HG03103 (cell line): ENCODE measurements around the gene PTPN2.

Source experiments
- ATAC-seq: cut with Tn5 transposase; IDR thresholded peaks from one replicate; pipeline ENCODE4 v1.9.1; 2021; ENCODE audit warnings: low read depth; ENCODE audit not compliant: unreplicated experiment

Gene PTPN2

DNA sequence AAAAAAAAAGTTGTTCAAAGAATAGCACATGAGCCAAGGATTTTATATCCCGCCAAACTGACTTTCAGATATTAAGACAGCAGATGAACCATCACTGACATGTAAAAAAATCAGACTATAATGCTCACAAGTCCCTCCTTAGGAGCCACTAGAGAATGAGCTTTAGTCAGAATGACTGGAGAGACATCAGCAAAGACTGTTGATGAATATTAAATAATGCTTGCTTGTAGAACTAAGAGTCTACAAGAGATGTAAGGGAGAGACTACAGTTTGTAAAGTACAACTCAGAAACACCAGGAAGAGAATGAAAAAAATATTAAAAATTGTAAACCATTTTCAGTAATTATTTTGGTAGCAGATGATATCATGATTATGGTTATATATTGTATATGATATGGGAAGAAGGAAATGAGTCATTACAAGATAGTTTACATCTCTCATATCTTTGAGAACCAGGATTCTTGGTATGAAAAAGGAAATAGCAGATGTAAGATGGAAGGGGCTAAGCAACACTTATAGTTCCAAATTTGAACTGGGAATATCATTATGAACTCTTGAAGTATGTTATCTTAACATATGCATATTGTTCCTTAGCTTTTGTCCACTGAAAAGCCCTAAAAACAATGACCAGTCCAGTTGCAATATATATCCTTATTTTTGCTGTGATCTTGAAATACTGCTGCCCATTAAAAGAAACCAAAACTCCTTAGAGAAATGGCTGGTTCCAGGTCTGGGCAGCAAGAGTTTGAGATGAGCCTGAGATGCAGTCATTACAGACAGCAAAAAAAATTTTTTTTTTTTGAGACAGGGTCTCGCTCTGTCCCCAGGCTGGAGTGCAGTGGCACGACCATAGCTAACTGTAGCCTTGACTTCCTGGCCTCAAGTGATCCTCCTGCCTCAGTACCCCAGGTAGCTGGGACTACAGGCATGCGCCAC, 55.7 kb downstream of the PTPN2 start:
- ATAC-seq: no peak

DNA sequence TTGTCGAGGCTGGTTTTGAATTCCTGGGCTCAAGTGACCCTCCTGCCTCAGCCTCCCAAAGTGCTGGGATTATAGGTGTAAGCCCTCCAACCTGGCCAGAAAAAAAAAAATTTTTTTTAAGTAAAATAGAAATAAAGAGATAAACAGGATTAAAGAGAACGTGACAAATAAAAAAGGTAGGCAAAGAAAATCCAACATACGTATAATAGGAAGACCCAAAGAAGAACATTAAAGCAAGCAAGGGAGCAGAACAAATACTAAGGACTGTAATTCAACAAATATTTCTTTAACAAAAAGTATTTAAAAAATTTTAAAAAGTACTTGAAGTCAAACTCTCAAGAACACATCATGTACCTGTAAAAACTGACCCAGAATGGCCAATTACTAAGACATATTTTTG, 56.4 kb downstream of the PTPN2 start:
- no peak for ATAC-seq

DNA sequence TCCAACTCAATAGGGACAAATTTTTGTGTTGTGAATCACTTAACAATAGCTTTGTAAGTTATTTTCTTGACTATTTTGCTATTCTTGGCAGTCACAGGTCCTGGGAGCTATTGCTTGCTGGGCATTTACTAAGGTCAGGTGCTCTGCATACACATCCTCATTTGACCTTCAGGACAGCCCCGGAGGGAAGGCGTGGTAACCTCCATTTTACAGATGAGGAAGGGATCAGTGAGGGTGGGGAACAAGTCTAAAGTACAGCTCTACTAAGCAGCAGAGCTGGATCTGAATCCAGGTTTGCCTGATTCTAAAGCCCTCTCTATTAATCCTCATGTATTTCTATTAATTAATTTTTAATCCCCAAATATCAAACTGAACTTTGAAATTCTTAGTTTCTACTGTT, 58.8 kb downstream of the PTPN2 start:
- no peak for ATAC-seq

DNA sequence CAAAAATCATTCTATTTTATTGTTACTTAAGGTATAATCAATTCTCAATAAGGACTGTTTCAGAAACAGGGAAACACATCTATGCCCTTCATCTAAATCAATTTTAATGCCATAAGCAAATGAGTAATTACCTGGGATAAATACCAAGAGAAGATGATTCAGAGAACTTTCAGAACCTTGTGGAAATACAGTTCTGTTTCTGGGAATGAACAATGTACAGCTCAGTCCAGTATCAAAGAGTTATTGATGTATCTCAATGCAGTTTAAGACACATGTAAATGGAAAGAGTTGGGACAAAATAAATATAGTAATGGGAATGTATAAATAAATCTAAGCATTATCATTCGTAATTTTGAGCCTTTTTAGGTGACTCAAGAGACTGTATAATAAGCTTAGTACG, 60.1 kb downstream of the PTPN2 start:
- no peak for ATAC-seq

DNA sequence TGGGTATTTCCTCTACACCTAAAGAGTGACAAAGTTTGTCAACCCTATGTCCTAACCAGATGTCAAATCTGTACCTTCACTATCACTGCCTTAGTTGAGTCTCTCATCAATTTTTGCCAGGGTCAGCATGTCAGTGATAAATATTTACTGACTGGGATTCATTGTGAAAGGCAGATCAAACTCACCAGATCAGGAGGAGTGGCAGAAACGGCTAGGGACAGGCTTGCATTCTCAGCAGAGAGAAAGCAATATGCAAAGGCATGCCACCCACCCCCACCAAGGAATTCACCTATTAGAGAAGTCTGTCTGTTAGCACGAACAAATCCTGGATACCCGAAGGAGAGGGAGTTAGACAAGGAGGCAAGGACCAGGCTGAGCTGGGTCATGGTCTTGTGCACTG, 62.6 kb downstream of the PTPN2 start:
- no peak for ATAC-seq

DNA sequence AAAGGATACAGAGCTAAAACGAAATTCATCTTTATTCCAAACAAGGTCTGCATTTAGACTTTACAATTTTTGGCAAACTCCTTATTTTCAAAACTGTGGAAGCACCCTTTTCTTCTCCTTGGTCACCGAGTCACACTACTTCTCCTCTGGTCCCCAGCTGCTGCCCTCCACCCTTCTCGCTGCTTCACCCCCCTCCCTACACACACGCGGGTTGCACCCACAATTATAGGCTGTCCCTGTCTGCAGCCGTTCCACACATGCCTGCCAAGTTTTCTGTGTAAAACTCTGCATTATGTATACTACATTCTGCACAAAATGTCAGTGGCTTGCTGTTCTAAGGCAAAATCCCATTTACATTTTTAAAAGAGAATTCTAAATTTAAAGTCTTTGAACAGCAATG, 63.5 kb downstream of the PTPN2 start:
- ATAC-seq: no peak

DNA sequence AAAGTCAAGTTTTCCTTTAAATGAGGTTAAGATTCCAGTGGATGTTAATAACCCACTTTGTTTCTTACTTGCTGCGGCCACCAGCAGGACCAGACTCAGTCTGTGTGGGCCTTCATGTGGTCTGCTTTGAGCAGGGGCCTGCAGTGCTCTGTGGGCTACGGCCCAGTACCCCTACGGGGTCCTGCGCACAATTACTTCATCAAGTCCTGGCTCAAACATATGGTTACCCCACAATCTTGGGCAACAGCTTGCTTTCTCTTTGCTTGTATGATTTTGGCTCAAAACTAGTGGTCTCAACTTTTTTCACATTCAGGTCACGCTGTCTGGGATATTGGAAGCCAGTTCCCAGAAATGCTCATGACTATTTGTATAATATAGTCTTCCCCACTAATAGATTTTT, 64.2 kb downstream of the PTPN2 start:
- ATAC-seq: no peak

DNA sequence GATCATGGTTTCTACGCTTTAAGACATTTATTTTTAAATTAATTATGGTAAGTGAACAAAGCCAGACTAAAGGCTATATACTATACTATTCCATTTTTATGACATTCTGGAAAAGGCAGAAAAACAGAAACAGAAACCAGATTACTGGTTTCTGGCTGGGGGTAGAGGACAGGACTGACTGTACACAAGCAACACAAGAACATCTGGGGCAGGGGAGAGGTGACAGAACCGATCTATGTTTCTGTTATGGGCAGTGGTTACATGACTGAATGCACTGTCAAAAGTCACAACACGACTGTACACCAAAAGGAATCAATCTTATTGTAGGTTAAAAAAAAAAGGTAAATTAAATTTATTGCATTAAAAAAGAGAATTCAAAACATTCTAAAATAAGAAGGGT, 64.7 kb downstream of the PTPN2 start:
- peak; percentile 88 for ATAC-seq

DNA sequence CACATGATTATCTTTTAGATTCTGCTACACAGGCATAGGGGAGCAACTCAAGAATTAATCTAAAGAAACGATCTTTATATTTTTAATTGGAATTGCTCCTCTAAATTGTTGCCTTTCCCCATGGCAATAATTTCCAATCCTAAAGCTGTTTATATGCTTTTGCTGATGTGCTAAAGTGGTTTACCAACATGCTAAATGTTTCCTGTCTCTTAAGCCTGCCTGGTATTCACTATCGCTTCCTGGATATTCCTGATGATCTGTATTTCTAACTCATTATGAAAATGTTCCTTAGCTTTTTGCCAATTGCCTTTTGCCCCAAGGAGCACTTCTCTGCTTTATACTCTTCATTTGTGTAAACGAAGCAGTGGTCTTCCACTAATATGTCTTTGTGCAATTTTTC, 65.8 kb downstream of the PTPN2 start:
- ATAC-seq: no peak

DNA sequence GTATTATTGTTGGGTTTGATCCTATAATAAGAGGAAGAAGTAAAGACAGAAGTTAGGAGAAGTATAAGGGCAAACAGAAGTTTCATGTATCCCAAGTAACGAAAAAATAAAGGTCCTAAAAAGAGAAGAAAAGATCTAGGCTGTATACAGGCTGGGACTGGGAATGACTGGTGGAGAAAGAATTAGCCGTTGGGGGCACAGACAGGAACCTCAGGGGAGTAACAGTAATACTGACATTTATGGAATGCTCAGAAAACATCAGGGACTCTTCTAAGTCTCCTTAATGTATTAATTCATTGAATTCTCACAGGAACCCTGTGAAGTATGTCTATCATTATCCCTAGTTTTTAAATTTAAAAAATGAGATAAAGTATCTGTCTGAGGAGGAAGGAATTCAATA, 67.6 kb downstream of the PTPN2 start:
- no peak for ATAC-seq

DNA sequence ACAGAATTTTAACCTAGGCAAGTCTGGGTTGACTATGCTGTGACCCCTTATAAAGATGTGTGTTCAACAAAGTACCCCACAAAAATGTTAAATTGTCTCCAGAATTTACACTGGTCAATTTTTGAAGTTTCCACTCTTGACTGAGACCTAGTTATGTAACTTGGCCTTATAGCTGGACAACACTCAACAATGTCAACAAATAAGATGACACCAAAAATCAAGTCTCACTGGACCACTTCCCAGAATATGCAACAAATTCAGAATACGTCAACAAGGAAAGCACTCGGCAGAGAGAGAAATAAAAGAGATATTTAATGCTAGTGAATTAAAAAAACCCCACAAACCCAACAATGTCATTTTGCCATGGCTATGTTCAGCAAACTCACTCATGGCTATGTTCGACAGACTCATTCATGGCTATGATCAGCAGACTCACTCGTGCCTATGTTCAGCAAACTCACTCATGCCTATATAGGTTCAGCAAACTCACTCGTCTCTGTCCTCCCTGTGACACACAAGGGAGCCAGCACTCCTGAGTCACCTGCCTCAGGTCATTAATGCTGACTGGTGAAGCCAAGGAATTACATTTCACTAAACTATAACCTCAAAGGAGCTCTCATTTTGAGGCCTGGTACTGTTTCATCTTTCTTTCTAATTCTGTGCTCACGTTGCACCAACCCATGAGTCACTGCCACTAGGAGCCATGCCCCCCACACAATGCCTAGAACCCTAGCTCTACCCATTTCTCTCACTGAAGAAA, 72.7 kb downstream of the PTPN2 start:
- ATAC-seq: no peak

DNA sequence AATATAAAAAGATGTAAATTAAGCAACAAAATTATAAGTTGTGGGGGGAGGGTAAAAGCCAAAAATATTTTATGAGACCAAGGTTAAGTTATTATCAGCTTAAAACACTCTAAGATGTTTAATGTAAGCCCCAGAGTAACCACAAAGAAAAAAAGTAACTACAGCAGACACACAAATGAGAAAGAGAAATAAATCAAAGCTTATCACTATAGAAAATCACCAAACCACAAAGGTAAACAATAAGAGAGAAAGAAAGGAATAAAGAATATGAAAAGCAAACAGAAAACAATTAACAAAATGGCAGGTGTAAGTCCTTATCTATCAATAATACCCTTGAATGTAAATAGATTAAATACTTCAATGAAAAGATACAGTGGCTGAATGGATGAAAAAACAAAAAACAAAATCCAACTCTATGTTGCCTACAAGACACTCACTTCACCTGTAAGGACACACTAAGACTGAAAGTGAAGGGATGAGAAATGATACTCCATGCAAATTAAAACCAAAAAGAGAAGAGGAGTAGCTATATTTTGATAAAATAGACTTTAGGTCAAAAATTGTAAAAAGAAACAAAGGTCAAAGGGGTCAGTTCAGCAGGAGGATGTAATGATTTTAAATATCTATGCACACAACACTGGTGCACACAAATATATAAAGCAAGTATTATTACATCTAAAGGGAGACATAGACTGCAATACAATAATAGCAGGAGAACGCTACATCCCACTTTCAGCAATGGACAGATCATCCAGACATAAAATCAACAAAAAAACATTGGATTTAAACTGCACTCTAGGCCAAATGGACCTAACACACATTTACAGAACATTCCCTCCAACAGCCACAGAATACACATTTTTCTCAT, 80.7 kb downstream of the PTPN2 start:
- no peak for ATAC-seq

DNA sequence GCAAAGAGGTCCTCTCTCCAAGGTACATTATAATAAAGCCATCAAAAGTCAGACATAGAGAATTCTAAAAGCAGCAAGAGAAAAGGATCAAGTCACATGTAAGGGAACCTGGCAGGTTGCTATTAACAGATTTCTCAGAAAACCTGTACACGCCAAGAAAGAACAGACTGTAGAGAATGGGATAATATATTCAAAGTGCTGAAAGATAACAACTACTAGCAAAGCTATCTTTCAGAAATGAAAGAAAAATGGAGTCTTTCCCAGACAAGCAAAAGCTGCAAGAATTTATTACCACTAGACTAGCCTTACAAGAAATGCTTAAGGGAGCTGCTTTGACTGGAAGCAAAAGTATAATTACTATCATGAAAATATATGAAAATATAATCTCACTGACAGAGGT, 81.5 kb downstream of the PTPN2 start:
- ATAC-seq: no peak

DNA sequence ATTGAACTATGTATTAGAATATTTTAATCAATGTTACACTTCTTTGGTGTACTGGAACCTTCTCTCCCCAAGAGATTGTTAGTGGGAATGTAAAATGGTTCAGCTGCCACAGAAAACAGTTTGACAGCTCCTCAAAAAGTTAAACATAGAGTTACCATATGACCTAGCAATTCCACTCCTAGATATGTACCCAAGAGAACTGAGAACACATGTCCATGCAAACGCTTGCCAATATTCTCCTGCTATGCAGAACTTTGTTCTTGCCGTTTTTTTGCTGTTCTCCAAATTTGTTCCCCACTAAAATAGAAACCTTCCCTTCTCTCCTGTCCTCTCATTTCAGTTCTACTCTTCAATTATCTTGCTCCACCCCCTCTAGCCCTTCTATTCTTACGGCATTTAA, 87.6 kb downstream of the PTPN2 start:
- no peak for ATAC-seq

DNA sequence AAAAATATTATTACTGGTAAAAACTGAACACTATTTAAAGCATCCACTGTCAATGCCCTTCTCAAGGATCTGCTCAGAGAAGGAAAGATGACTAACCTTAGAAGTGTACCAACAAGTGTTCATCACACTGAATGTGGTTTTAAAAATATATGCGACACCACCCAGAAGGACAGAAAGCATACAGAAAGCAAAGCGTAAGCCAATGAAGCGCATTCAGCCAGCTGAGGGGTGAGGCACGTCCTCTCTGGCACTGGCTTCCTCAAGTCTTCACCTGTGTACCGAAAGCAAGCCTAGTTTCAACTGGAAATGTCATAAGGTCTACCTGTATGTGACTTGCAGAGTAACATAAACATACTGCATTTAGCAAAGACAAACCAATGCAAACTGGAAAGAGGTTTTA, 92.4 kb downstream of the PTPN2 start:
- ATAC-seq: no peak

DNA sequence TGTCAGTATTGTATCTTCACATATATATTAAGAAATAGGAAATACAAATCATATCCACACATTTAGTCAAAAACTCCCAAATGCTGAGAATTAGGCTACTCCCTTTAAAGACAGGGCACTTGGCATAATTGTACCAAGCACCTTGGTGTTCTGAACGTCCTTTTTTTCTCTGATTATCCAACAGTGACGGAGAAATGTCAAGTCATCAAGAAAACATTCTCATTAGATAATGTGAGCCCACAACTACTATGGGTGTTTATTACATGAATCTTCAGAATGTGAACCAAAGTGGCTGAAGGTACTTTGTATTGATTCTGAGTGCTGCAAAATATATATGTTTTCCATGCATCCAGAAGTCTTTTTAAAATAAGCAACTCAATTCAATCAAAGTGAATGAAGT, 97.4 kb downstream of the PTPN2 start:
- no peak for ATAC-seq

DNA sequence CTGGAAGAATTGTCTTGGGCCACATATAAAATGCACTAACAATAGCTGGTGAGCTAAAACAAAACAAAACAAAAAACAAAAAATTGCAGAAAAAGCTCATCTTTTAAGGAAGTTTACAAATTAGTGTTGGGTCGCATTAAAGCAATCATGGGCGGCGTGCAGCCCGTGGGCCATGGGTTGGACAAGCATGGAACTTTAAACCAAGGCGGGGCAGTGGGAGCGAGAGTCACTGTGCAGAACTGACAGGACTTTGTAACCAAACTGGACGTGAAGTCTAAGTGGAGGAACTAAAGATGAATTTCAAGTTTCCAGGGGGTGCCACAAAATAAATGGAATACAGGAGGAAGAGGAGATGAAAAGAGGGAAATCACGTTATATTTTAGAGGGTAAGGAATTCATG, 100.5 kb downstream of the PTPN2 start:
- no peak for ATAC-seq

DNA sequence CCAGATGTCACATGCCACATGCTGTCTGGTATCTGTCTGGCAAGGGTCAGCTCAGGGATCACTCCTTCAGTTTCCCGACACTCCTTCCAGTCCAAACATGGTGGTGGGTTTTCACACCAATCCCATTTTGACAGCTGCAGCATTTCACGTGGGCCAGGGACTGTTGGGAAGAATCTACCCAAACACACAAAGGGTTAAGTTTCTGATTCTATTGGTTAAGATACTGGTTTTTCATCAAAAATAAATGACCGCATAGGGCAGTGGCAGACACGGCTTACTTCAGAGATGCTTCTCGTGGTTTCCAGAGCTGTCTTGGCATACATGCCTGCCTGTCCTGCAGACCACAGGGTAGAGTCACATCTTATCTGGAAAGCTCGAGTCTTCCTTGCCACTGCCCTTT, 101.5 kb downstream of the PTPN2 start:
- ATAC-seq: no peak

DNA sequence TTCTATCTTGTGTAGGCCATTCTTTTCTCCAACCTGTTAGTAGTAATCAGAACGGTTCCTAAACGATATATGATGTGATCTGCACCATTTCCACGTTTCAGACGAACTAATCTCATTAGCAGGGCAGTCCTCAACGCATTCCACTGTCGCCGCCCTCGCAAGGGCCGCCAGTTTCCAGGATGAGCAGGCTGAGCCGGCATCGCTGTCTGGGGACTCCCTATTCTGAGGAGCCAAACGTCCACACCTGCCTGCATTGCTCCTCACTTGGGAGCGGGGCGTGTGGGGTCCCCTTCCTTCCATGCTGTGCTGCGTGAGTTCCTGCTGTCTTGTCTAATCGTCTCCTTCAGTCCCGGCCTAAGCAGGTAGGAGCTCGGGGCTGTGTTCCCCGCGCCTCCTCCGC, 104.6 kb downstream of the PTPN2 start:
- ATAC-seq: no peak

DNA sequence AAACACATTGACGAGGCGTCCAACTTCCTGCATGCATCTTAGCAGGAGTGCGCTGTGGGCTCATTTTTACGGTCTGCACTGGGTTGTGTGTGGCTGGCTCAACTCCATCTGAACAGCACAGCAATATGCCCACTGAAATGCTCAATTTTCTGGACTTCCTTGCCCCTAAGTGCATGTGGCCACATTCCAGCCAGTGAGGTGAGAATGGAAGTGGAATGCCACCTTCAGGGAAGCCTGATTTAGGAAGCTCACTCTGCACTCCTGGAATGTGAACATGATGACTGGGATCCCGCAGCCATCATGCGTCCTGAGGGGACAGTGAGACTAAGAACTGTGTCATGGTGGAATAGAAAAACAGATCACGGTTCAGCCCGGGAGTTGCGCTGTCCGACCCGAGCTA, 105.0 kb downstream of the PTPN2 start:
- no peak for ATAC-seq

DNA sequence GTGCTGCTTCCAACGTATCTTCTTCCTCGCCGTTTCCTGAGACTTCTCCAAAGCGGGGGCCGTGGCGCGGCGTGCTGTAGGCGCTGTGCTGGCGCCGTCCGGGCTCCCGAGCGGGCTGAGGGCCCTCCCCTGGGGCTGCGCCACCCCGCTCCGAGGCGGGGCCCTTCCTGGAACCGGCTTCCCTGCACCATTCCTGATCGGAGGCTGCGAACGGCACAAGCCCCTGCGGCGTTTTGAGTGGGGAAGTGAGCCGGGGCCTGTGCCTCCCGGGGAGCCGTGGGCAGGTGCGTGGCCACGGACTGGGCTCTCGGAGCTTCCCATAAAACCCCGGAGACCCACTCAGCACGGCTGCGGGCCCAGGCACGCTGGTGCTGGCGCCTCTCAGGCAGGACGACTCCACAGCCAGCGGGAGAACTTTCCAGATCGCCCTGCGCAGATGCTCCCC, 106.5 kb downstream of the PTPN2 start:
- no peak for ATAC-seq
